ENCODE measurements around the gene NEDD4.
"Not testable (repeated sequence)": the region's sequence is repeated elsewhere in the genome, so short reads cannot be mapped to it uniquely, and the experiment has no call there.

Gene NEDD4

DNA sequence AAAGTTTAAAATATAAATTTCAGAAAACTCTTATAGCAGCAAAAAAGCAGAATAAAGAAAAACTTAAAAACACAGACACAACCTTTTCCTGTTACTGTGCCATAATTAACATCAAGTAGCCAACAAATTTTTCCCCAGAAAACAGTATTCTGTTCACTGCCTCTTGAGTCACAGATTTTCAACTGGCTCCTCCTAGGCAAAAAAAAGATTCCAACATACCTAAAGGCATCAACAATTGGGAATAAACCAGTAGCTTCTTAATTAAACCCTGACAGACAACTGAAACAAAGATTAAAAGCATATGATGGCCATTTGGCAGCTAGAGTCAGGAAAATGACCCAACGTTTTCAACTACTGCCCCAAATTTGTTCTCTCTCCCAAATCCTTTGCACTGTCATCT, 10.9 kb upstream of the NEDD4 start:
- not testable (repeated sequence) for DNase-seq

DNA sequence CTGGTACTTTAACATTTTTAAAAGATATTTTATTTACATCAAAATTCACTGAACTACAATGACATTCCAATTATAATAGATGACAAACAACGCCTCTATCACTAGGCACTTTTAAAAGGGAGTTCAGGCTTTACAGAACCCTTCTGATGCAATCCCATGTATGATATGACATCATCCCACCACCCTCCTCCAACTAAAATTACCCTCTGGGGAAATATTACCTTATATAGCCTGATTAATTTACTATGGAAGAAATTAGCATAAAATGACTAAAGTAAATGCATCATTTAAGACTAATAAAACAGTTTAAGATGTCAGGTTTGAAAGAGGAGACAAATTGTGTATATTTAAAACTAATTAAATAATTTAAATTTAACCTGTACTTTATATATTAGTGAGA, 10.4 kb upstream of the NEDD4 start:
- not testable (repeated sequence) for DNase-seq

DNA sequence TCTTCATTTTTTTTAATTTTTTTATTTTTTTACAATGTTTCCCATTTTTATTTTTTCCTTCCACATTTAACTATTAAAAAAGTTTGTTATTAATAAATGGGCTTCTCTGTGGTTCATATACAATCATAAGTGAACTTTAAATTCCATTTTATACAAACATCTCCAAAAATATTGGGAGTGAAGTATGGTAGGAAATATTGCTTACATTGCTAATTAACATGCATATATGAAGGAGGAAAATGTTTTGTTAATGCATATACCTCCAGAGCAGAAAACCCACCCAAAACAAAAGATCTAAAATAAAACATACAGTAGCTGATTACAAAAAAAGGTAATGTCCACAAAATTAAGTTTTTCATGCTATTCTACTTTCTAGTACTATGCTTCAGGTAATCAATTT, 9.9 kb upstream of the NEDD4 start:
- not testable (repeated sequence) for DNase-seq

DNA sequence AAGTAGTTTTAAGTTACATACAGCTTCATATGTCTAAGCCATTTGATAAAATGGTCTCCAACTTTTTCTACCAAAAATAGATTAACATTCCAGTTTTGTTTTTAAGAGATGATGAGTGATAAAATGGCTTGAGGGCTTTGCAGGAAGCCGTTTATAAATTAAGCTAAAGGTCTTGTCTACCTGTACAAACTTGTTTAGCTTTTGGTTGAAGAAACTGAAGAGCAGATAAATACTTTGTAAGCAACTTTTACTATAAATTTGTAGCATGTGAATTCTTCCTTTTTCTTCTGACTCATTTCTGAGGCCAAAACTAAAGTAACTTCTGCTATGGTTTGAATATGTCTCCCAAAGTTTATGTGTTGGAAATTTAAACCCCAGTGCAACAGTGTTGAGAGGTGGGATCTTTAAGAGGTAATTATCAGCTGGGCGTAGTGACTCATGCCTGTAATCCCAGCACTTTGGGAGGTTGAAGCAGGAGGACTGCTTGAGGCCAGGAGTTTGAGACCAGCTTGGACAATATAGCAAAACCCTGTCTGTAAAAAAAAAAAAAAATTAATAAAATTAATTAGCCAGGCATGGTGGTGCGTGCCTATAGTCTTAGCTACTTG, 8.2 kb upstream of the NEDD4 start:
- DNase-seq = no peak

- DNase-seq = no peak
Measured at GRCh38 chr15:55999658-56000057, 6.2 kb upstream of the NEDD4 start.

DNA sequence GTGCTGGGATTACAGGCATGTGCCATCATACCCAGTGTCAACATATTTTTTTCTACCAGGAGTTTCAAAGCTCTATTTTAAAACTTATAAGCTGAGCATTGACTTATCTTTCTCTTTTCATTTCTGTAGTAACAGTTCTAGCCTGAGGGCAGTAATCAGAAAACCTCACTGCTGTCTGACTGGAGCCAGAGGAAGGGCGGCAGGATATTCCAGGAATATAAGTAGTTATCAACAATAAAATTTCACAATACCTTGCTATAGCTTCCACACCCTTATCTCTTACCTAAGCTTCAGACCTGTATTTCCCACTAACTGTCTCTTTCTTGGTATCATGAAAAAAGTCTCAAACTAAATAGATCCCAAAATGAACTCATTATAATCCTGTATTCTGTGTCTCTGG, 5.1 kb upstream of the NEDD4 start:
- DNase-seq = no peak

DNA sequence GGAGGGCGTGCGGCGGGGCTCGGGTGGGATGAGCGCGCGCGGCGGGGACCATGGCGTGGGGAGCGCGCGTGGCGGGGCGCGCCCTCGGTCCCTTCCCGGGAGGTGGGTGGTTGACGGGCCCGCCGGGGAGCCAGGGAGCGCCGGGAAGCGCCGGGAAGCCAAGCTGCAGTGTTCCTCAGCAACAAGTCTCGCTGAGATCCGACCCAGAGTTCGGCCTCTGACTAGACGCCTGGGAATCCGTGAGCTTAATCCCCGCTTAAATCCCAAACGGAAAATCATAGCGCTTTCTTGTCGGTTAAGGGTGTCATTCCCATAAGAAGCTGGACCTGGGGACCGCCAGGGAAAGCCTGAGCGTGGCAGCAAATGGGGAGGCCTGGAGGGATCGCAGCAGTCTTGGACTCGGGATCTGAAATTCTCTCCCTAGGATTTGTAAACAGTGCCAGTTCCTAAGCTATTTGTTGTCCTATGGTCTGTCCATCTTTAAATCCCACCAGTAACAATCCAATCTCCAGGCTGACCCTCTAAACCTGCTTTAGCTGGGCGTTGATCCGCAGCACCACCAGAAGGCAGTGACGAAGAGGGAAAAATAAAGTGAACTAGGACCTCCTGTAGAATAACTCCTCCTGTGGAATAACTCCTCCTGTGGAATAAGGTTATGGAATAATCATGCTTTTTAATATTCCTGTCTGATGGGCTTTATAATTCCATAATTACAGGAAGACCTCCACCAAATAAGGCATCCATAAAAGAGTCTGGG, 570 bp upstream of the NEDD4 start:
- no peak for DNase-seq

DNA sequence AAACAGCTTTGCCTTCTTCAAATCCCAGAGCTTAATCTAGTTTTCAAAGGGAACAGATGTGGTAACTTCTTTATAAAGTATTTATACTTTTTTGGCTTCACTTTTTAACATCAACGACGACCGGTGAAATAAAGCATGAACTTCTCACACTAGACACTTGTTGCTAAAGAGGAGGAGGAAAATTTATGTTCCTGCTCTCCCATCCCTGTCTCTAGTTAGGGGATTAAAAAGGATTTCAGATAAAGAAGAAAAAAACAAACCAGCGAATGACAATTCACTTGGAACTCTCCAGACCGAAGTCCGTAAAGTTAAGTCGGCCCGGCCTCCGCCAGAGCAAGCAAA, 672 bp downstream of the NEDD4 start:
- DNase-seq = no peak

DNA sequence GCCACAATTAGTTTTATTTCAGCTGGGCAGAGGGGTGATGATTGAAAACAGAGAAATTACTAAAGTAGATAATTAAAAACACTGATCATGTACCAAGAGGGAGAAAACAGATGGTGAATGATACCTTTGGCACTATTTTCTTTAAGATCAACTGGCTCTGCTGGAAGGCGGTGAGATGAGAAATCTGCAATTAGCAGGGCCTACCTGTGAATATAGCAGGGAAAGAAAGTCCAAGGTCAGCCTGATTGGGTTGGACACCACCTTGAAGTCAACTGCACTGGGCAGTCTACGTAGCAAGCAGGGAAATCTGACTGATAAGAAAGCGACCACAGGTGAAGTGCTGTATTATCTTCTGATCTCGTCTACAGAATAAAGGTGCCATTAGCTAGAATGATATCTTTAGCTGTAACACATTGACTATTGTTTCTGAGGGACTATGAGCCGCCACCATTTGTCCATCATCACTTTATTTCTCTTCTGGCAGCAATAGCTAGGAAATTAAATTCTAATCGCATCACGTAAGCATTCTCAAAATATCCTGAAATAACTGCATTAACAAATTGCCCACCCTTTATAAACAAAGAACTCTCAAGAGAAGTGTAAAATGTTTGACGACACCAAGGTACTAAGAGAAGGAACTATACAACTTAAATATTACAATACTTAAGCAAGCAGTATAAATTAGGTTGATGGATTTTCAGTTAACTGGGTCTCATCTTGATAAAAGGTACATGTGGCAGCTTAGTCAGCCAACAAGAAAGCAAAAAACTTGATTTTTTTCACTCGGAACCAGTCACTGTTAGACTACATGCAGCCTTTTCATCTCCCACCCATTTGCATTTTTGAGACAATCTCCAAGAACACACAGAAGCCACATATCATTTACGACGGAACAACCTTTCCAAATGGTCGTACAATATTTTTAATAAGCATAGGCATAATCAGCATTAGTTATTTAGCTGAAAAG, 1.3 kb downstream of the NEDD4 start:
- no peak for DNase-seq

GRCh38 chr15:55990998-55991397, 2.4 kb downstream of the NEDD4 start:
- DNase-seq = no peak

DNA sequence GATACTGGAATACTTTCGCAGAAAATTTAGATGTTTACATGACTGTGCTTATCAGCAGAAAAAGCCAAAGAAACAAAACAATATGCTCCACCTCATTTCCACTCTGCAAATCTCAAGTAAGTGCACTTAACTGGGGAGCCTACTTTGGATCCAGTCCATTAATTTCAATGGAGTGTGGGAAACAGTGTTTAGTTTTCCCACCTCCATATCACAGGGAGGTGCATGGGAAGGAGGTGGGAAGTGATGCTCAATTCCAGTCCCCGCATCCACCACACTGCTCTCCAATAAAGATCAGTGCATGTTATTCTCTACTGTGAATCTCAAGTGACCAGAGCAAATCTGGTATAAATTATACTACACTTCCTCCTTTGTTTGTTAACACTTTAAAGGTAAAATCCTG, 2.9 kb downstream of the NEDD4 start:
- no peak for DNase-seq

DNA sequence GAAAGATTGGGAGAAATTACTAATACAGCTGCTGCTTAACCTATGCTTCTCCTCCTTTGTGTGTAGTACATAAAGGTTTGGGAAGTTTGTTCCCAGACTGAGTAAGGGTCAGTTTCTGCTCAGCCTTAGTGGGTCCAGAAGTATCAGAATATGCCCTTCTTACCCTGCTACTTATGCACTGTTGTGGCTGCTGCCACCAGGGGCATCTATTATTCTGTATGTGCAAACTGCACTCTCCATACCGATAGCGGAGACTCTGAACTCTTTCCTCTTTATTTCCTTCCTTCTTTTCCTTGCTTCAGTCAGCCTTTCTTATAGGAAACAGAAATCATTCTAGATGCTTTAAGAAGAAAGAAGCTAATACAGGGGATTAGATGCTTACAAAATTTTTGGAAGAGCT, 4.0 kb downstream of the NEDD4 start:
- DNase-seq = no peak

- no peak for DNase-seq
Measured at GRCh38 chr15:55981582-55982249, 11.7 kb downstream of the NEDD4 start.

- DNase-seq = no peak
Measured at GRCh38 chr15:55980511-55980910, 12.9 kb downstream of the NEDD4 start.

DNA sequence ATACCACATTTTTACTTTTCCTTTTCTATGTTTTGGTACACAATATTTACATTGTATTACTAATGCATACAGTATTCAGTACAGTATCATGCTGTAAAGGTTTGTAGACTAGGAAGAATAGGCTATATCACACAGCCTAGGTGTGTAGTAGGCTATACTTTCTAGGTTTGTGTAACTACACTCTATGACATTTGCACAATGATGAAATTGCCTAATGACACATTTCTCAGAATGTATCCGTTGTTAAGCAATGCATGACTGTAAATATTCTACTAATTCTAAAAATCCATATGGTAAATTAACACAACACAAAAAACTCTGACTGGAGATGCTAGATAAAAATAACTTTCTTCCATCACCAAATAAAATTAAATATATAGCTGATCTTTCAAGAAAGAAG, 16.2 kb downstream of the NEDD4 start:
- no peak for DNase-seq

DNA sequence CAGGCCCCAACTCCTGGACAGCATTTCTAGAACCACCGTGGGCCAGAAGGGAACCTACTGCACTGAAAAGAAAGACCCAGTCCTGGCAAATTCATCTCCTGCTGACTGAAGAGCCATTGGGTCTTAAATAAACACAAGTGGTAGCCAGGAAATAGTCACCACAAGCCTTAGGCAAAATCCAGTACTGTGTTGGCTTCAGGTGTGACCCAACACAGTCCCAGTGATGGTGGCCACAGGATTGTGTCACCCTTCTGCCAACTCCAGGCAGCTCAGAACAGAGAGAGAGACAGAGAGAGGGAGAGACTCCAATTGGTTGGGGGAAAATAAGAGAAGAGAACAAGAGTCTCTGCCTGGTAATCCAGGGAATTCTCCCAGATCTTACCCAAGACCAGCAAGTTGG, 23.1 kb downstream of the NEDD4 start:
- no peak for DNase-seq

DNA sequence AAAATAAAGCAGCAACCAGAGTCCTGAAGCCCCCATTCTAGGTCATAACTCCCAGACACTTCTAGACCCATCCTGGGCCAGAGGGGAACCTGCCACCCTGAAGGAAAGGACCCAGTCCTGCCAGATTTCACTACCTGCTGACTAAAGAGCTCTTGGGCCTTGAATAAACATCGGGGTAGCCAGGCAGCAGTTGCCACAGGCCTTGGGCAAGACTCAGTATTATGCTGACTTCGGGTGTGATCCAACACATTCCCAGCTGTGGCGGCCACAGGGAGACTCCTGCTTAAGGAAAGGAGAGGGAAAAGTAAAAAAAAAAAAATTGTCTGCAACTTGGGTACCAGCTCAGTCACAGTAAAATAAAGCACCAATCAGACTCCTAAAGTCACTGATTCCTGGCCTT, 23.8 kb downstream of the NEDD4 start:
- DNase-seq = no peak

- no peak for DNase-seq
Measured at GRCh38 chr15:55968923-55969322, 24.5 kb downstream of the NEDD4 start.

DNA sequence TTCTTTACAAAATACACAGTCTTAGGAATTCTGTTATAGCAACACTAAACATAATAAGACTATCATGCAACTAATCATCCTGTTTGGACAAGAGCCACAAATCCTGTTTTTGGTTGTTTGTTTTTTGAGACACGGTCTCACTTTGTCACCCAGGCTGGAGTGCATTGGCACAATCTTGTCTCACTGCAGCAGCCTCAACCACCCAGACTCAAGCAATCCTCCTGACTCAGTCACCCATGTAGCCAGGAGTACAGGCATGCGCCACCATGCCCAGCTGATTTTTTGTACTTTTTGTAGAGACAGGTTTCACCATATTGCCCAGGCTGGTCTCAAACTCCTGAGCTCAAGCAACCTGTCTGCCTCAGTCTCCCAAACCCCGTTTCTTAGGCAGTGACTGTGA, 28.3 kb downstream of the NEDD4 start:
- no peak for DNase-seq

- DNase-seq = no peak
Measured at GRCh38 chr15:55960946-55961345, 32.5 kb downstream of the NEDD4 start.

DNA sequence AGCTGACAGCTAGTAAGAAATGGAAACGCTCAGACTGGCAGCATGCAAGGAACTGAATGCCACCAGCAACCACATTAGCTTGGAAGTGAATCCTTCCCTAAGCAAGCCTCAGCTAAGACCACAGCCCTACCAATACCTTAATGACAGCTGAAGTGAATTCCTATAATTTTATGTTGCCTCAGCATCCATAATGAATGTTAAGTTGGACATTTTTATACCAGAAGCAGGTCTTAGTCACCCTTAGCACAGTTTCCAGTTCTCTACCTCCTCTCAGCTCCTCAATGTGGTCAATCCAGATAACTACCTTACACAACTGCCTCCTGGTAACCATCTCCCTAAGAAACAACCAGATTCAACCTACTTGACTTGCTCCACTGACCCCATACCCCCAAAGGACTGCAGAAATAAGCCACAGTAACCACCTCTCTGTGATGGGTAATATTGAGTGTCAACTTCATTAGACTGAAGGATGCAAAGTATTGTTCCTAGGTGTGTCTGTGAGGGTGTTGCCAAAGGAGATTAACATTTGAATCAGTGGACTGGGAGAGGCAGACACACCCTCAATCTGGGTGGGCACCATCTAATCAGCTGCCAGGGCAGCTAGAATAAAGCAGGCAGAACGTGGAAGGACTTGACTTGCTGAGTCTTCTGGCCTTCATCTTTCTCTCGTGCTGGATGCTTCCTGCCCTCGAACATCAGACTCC, 33.5 kb downstream of the NEDD4 start:
- DNase-seq = no peak

GRCh38 chr15:55958349-55958748, 35.1 kb downstream of the NEDD4 start:
- no peak for DNase-seq
